Omental fat pad (tissue), 4 donors: ENCODE measurements around the gene LMBR1. TPM values are rescaled to one million over a fixed set of nuclear protein-coding genes. Genes with fewer than 3 reads are reported as not detected.

Experiments used
- ATAC-seq: fragments of 150-250 bp; one replicate; pipeline ENCODE4 v1.9.1; 2016; ENCODE audit warnings: mild to moderate bottlenecking, moderate library complexity; ENCODE audit not compliant: low FRiP score
- DNase-seq: peaks from one replicate; pipeline ENCODE4 v3.0.0-alpha.2; 2019; ENCODE audit warnings: low spot score
- CTCF ChIP-seq, 3 donors: fragments of 450-650 bp; IDR thresholded peaks; one replicate each; pipeline ENCODE4 v1.5.1; 2016 to 2017; ENCODE audit warnings: antibody characterized with exemption in 3 of 3, mild to moderate bottlenecking in 3 of 3, moderate library complexity in 2 of 3
- total RNA-seq, 4 donors: library from RNA; depleted of rRNA; stranded (reverse); fragments of >200 nt; gene quantifications; one replicate each; pipeline ENCODE4 v1.1.0, GENCODE V29; 2016

The LMBR1 gene
- total RNA-seq, 4 donors from 2014 or later, result 50.1 to 93.5 (median 59.8) TPM

- no peak for ATAC-seq
- no peak for TF ChIP-seq CTCF (IDR thresholded peaks at IDR 0.05)
- no peak for DNase-seq
Observed at GRCh38 chr7:156785998-156786543, 106.9 kb downstream of the LMBR1 start.

- ATAC-seq (no peak), DNase-seq (no peak)
- TF ChIP-seq CTCF (IDR thresholded peaks at IDR 0.05), result no peak
Observed at GRCh38 chr7:156783864-156784263, 109.1 kb downstream of the LMBR1 start.

- TF ChIP-seq CTCF (IDR thresholded peaks at IDR 0.05), result no peak
- ATAC-seq, result no peak
- no peak for DNase-seq
Observed at GRCh38 chr7:156781972-156782371, 111.0 kb downstream of the LMBR1 start.

- no peak for ATAC-seq
- DNase-seq, result no peak
- no peak for TF ChIP-seq CTCF (IDR thresholded peaks at IDR 0.05)
Observed at GRCh38 chr7:156780724-156781455, 112.1 kb downstream of the LMBR1 start.

GRCh38 chr7:156778668-156779067, 114.3 kb downstream of the LMBR1 start:
- DNase-seq, result no peak
- no peak for ATAC-seq
- TF ChIP-seq CTCF (IDR thresholded peaks at IDR 0.05), result no peak

- ATAC-seq, result no peak
- no peak for DNase-seq
- TF ChIP-seq CTCF (IDR thresholded peaks at IDR 0.05), result no peak
Observed at GRCh38 chr7:156778201-156778600, 114.8 kb downstream of the LMBR1 start.
